CD4-positive, alpha-beta T cell treated with Interferon gamma for 1 hour (primary cell): Measurements from ENCODE around the gene RASAL2.
"Not testable (repeated sequence)": the region's sequence is repeated elsewhere in the genome, so short reads cannot be mapped to it uniquely, and the experiment has no call there.

Experiments used
- DNase-seq: peaks from one replicate; pipeline ENCODE4 v3.0.0-alpha.2; 2020

Gene RASAL2

GRCh38 chr1:178072326-178072725 lies 21.6 kb upstream of the RASAL2 start:
- no peak for DNase-seq

DNA sequence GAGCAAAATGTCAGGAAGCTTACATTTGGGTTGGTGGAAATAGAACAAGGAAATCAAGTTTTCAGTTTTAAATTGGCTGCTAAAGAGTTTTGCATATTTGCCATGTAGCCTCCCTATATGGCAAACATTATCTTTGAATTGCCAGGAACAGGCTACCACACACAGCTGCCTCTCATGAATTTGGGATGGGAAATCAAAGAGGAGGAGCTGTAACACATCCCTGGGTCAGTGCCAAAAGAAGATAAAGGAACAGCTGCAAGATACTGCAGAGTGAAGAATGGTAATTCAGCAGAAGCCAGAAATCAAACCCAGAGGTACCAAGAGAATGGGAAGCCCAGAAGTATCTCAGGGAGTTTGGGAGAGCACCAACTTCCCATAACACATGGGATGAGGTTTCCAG lies 18.6 kb upstream of the RASAL2 start:
- DNase-seq = no peak

DNA sequence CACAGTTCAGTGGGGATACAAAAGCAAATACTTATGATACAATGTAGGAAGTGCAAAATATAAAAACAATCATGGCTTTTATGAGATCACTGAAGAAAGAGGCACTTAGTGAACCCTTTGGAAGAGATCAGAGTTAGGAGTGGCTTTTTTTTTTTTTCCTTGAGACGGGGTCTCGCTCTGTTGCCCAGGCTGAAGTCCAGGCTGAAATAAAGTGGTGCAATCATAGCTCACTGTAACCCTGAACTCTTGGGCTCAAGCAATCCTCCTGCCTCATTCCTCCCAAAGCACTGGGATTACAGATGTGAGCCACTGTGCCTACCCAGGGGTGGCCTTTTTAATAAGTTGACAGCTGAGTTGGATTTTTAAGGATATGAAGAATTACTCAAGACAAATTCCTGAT lies 17.3 kb upstream of the RASAL2 start:
- DNase-seq = no peak

DNA sequence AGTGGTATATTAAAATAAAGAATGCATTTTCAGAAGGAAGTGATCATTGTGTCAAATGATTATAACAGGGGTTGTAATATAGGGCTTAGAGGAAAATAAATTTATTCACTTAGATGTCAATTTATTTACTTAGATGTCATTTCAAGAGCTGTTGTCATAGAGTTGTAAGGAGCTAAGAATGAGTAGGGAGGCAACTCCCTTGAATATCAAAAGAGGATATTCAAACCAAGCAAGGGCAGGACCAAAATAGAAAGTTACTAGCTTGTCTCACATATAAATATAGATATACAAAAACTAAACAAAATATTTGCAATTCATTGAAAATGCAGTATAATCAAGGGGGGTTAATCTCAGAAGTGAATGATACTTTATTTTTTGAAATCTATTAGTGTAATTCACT lies 16.0 kb upstream of the RASAL2 start:
- no peak for DNase-seq

DNA sequence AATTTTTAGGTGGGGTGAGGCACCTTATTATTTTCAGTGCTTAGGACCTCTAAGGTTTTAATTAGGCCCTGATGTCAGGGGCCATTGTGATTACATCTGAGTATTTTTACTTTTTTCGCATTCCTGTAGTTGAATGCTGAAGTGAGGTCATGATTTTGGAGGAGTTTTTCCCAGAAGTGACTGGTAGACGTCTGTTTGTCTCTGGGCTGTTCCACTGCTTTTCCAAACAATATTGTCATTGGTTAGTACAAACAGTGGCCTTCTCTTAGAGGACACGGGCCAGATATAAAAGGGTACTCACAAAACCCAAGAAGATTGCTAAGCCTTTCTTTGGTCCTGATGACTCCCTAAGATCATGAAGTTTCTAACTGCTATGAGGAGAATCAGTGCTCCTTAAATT lies 7.6 kb upstream of the RASAL2 start:
- no peak for DNase-seq

DNA sequence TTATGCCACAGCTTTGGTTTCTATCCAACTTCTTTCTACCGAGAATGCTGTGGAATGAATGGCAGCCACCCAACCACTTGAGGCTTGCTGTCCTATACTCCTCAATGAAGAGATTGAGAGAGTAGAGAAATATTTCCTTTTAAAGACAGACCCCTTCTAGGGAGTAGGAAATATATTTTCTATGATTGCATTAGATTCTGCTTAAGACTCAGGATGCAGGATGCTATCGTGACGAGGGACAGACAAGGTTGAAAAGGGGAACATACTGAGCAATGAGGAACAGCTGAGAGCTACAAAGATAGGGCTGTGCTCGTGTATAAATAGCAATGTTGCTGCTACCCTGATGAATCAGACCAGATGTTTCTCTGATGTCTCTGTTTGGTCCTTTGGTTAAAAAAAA lies 7.1 kb upstream of the RASAL2 start:
- no peak for DNase-seq

DNA sequence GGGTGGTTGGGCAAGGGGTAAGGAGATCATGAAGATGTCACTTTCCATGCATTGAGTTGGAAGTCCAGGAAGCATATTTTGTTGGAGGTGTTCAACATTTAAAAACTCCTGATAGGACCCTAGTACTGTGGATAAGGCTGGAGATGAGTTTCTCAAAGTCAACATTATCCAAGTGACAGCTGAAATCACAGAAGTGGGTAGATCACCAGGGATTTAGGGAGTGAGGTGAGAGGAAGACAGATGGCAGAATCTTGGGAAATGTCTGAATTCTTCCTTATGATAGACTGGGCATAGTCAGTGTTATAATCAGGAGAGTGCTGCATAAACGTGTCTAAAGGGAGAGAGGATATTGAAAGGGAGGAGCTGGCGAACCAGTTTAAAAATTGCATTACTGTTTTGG lies 5.3 kb upstream of the RASAL2 start:
- no peak for DNase-seq

DNA sequence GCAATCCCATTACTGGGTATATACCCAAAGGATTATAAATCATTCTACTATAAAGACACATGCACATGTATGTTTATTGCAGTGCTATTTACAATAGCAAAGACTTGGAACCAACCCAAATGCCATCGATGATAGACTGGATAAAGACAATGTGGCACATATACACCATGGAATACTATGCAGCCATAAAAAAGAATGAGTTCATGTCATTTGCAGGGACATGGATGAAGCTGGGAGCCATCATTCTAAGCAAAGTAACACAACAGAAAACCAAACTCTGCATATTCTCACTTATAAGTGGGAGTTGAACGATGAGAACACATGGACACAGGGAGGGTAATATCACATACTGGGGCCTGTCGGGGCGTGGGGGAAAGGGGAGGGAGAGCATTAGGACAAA lies 2.5 kb upstream of the RASAL2 start:
- not testable (repeated sequence) for DNase-seq

GRCh38 chr1:178091986-178092745 lies 1.7 kb upstream of the RASAL2 start:
- no peak for DNase-seq

DNA sequence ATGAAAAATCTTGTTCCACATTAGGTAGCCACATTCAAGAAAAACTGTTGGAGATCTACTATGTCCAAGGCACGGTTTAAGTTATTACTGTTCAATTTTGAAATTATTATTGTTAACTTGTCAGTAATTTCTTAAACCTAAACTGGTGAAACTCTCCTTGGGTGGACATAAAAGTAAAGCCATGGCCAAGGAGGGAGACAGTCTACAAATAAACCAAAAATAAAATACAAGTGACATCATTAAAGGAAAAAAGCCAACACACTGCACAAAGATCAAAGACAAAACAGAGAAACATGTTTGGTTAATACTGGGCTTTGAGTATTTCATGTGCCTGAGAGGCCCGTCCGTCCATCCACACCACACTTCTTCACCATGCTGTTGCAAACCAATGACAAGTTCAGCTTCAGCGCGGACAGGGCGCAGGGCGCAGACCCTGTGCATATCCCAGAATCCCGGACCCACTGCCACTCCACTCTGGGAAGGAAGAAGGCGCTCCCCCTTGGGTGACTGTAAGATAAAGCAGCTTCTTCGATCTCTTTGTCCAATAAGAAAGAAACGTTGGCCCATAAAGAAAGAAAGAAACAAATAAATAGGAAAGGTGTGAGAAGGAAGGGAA lies 918 bp upstream of the RASAL2 start:
- no peak for DNase-seq

GRCh38 chr1:178093494-178093950 lies 382 bp upstream of the RASAL2 start:
- peak; percentile 54 for DNase-seq

- no peak for DNase-seq
Measured at GRCh38 chr1:178094739-178095645, 1.1 kb downstream of the RASAL2 start.

DNA sequence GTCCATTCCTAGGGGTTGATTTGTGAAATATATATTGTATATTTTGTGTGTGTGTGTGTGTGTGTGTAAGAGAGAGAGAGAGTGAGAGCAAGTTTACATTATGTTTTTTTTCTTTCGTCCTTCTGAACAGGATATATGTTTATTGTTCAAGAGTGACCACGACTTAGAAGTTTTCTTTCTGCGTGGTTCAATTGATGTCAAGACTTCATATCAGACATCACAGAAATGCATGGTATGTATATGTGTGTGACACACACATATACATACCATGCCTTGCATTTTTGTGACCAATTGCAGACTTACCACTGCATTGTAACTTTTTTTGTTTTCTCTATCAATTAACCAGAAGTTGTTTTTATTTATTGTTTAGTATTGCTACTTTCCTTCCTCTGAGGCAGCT lies 2.5 kb downstream of the RASAL2 start:
- no peak for DNase-seq

GRCh38 chr1:178098262-178098661 lies 4.4 kb downstream of the RASAL2 start:
- DNase-seq = no peak

DNA sequence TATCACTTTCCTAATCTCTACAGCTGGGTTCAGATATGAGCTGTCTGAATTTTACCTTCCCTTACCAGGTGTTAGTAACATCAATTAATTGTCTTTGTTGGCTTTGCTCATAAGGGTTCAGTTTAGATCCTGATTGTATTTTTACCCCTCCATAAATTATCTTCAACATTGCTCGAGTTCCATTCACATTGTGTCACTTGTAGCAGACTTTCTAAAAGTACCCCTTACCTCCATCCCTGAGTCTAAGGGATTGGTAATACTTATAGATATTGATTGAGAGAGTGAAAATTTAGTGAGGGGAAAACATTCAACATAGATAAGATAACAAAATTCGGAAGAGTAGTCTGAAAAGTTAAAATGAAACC lies 7.3 kb downstream of the RASAL2 start:
- no peak for DNase-seq

DNA sequence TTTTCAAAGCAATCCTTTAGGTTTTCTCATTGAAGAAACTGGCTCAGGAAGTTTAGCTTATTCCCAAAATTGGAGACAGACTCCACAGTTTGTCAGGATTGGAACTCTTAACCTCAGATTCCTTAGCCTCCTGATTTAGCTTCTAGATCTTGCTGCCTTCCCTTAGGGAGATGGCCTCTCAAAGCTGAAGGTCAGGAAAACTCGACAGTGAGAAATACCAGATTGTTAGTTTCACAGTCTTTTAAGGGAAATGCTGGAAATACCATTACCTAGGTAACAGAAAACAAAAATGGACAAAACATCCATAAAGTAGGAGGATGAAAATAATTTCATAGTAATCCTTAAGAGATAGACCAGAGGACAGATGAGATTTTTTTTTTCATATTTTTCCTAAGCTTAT lies 7.8 kb downstream of the RASAL2 start:
- DNase-seq = no peak

DNA sequence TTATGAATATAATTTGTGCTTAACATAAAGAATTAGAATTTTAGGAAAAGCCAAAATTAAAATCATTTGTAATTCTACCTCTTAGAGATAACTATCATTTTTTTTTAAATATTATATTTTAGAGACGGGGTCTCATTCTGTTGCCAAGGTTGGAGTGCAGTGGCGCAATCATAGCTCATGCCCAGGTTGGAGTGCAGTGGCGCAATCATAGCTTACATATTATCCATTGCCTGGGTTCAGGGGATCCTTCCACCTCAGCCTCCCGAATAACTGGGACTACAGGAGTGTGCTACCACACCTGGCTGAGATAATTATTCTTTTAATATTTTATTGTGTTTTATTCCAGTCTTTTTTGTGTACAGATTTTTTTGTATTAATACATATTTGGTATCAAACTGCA lies 8.3 kb downstream of the RASAL2 start:
- DNase-seq = no peak

DNA sequence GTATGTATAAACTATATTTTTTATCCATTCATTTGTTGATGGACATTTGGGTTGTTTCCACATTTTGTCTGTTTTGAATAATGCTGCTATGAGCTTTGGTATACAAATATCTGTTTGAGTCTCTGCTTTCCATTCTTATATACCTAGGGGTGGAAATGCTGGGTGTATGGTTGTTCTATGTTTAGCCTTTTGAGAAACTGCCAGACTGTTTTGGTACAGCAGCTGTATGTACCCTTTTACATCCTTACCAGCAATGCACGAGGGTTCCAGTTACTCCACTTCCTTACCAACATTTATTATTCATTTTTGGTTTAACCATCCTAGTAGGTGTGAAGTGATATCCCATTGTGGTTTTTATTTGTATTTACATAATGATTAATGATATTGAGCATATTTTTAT lies 13.9 kb downstream of the RASAL2 start:
- DNase-seq = no peak

DNA sequence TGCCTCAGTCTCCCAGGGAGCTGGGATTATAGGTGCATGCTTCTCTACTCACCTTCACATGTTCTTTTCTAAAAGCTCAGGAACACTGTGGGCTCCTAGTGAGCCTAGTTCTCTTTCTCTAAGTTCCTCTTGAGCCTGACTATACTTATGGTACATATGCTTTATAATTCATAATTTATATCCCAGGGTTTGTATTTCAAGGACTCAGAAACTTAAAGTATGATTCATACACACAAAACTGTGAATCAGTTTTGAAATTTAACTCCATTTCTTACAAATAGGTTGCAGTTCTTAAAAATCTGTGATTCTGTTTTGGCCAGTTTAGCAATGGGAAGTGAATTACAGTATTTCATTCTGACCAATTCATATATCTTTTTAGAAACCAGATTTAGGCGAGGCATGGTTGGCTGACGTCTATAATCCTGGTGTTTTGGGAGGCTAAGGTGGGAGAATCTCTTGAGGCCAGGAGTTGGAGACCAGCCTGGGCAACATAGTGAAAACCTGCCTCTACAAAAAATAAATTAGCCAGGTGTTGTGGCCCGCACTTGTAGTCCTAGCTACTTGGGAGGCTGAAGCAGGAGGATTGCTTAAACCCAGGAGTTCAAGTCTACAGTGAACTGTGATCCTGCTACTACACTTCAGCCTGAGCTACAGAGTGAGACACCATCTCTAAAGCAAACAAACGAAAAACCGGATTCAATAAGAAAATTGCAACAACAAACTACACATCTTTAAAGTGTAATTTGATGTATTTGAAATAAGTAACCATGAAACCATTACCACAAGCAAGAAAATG lies 15.6 kb downstream of the RASAL2 start:
- DNase-seq = no peak

DNA sequence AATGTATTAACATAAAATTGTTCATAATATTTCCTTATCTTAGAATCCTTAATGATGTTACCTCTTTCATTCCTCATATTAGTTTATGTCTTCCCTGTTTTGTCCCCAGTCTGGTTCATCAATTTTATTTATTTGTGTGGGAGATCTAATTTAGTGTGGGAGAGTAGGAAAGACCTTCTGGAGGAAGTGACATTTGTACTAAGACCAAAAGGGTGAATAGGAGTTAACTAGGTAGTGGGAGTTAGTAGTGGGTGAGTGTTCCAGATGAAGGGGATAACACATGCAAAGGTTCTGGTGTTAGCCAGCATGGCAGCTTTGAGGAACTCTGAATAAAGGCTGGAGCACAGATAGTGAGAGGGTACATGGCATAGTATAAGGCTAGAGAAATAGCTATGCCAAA lies 21.4 kb downstream of the RASAL2 start:
- DNase-seq = no peak

- no peak for DNase-seq
Measured at GRCh38 chr1:178118524-178118923, 24.6 kb downstream of the RASAL2 start.

GRCh38 chr1:178119628-178120027 lies 25.7 kb downstream of the RASAL2 start:
- DNase-seq = no peak

GRCh38 chr1:178120088-178120487 lies 26.2 kb downstream of the RASAL2 start:
- no peak for DNase-seq
